Upper lobe of right lung (tissue), 1 donor: Measurements from ENCODE around the gene PLEKHB2. TPM values are rescaled to one million over a fixed set of nuclear protein-coding genes. Genes with fewer than 3 reads are reported as not detected.
"Not testable (repeated sequence)": the region's sequence is repeated elsewhere in the genome, so short reads cannot be mapped to it uniquely, and the experiment has no call there.

Experiments used
- ATAC-seq: fragments of 200-7000 bp; cut with Tn5 transposase; one replicate; pipeline ENCODE4 v1.9.1; 2020; ENCODE audit warnings: mild to moderate bottlenecking, moderate library complexity
- DNase-seq: peaks from one replicate; pipeline ENCODE4 v3.0.0-alpha.2; 2020
- H3K27ac ChIP-seq: fragments of 200-600 bp; one replicate; pipeline ENCODE4 v1.8.0; 2022
- H3K27me3 ChIP-seq: fragments of 200-600 bp; one replicate; pipeline ENCODE4 v1.8.0; 2022; ENCODE audit warnings: mild to moderate bottlenecking
- H3K36me3 ChIP-seq: fragments of 200-600 bp; one replicate; pipeline ENCODE4 v1.8.0; 2022
- H3K4me1 ChIP-seq: fragments of 200-600 bp; one replicate; pipeline ENCODE4 v1.8.0; 2022
- H3K4me3 ChIP-seq: fragments of 200-600 bp; one replicate; pipeline ENCODE4 v1.8.0; 2022; ENCODE audit warnings: mild to moderate bottlenecking
- H3K9me3 ChIP-seq: fragments of 200-600 bp; one replicate; pipeline ENCODE4 v1.8.0; 2022
- CTCF ChIP-seq: fragments of 200-600 bp; IDR thresholded peaks from one replicate; pipeline ENCODE4 v1.8.0; 2022; ENCODE audit warnings: antibody characterized with exemption
- intact Hi-C: fragments of 100-400 bp; cut with DNase I; formaldehyde crosslinking; loops from one replicate; pipeline ENCODE4 v1.11.0; 2022
- total RNA-seq: library from RNA; stranded (reverse); fragmentation: NEBNext Ultra II Directional; extraction: Animal tissue kit (Norgen Biotek cat#: 25700); gene quantifications from one replicate; pipeline ENCODE4 v1.2.1, GENCODE V29; 2021
- donor health status: DM: no; HTN: yes; CAD: no; lungs with severe emphysema.

The PLEKHB2 gene
- total RNA-seq, 1 donor from 2014 or later: 73.9 TPM

GRCh38 chr2:131148426-131148825 is 43.3 kb downstream of the PLEKHB2 start:
- Histone ChIP-seq H3K27me3 (no peaks in the 10 kb centered on the region), H3K36me3 (peaks cover 55% of the 10 kb centered on the region), H3K4me3 (no peak overlapping the region), H3K9me3 (no peaks in the 10 kb centered on the region), H3K27ac (no peak overlapping the region), H3K4me1 (no peaks in the 10 kb centered on the region)
- no peak for TF ChIP-seq CTCF
- ATAC-seq: no peak
- no peak for DNase-seq
- intact Hi-C loops: no loop called here

GRCh38 chr2:131150109-131150508 is 45.0 kb downstream of the PLEKHB2 start:
- DNase-seq, ATAC-seq, H3K4me3 ChIP-seq, H3K4me1 ChIP-seq, H3K27me3 ChIP-seq, H3K9me3 ChIP-seq, intact Hi-C loops, H3K27ac ChIP-seq: not testable (repeated sequence)
- peaks cover 39% of the 10 kb centered on the region for H3K36me3 ChIP-seq

- TF ChIP-seq CTCF: no peak
- Histone ChIP-seq H3K9me3 (no peaks in the 10 kb centered on the region), H3K27me3 (no peaks in the 10 kb centered on the region), H3K4me1 (no peaks in the 10 kb centered on the region), H3K36me3 (peaks cover 32% of the 10 kb centered on the region), H3K27ac (no peak overlapping the region), H3K4me3 (no peak overlapping the region)
- no peak for DNase-seq
- intact Hi-C loops: no loop called here
- ATAC-seq: no peak
These were observed 46.3 kb downstream of the PLEKHB2 start for GRCh38 chr2:131151398-131151797.

GRCh38 chr2:131152074-131152473 is 46.9 kb downstream of the PLEKHB2 start:
- ATAC-seq (no peak), DNase-seq (no peak)
- no peaks in the 10 kb centered on the region for H3K27me3 ChIP-seq
- intact Hi-C loops: no loop called here
- peaks cover 32% of the 10 kb centered on the region for H3K36me3 ChIP-seq
- TF ChIP-seq CTCF: no peak
- no peak overlapping the region for H3K27ac ChIP-seq
- no peak overlapping the region for H3K4me3 ChIP-seq
- no peaks in the 10 kb centered on the region for H3K9me3 ChIP-seq
- H3K4me1 ChIP-seq: no peaks in the 10 kb centered on the region

- intact Hi-C loops: no loop called here
- Histone ChIP-seq H3K4me3 (no peak overlapping the region), H3K36me3 (peaks cover 17% of the 10 kb centered on the region), H3K4me1 (no peaks in the 10 kb centered on the region), H3K9me3 (no peaks in the 10 kb centered on the region), H3K27ac (no peak overlapping the region), H3K27me3 (no peaks in the 10 kb centered on the region)
- no peak for TF ChIP-seq CTCF
- ATAC-seq (no peak), DNase-seq (no peak)
These were observed 48.4 kb downstream of the PLEKHB2 start for GRCh38 chr2:131153529-131153928.

- Histone ChIP-seq H3K27ac (no peak overlapping the region), H3K4me1 (no peaks in the 10 kb centered on the region), H3K4me3 (no peak overlapping the region), H3K36me3 (peaks cover 12% of the 10 kb centered on the region), H3K9me3 (no peaks in the 10 kb centered on the region), H3K27me3 (no peaks in the 10 kb centered on the region)
- intact Hi-C loops: no loop called here
- peak; percentile 78 for DNase-seq
- peak; percentile 76 for TF ChIP-seq CTCF
- peak; percentile 91 for ATAC-seq
These were observed 49.0 kb downstream of the PLEKHB2 start for GRCh38 chr2:131154071-131154531.
